ENCODE results near the gene CEL. TPM values are rescaled to one million over a fixed set of nuclear protein-coding genes. Genes with fewer than 3 reads are reported as not detected.

The CEL gene
- total and polyA plus RNA-seq, 2 donors (not counting 3 experiments of a cell fraction or from before 2014, with no cell fraction given) = 0.92 to 1.1 TPM

- BruUV-seq (replicated peaks) = no TSS peak
- H3K4me1 ChIP-seq (ENCODE audit: control insufficient read depth, extremely low read depth, insufficient read depth, low read length) = no peaks in the 10 kb centered on the region
- no peak for FAIRE-seq
- intact Hi-C loops (cut with micrococcal nuclease) = no loop called here
- no peak overlapping the region for H3K9ac ChIP-seq (replicated peaks; ENCODE audit: extremely low read depth, insufficient read depth, low read length)
- no peaks in the 10 kb centered on the region for H4K20me1 ChIP-seq (replicated peaks; ENCODE audit: control insufficient read depth, extremely low read depth, insufficient read depth, low read length)
- no peaks in the 10 kb centered on the region for H3K79me2 ChIP-seq (ENCODE audit: control insufficient read depth, insufficient read depth, low read length)
- no peaks in the 10 kb centered on the region for H3K27me3 ChIP-seq (ENCODE audit: control insufficient read depth in 2 of 2, insufficient read depth in 2 of 2, low read length in 2 of 2)
- no peaks in the 10 kb centered on the region for H3K9me1 ChIP-seq (replicated peaks; ENCODE audit: control insufficient read depth, extremely low read depth, insufficient read depth, low read length)
- dilution Hi-C loops (cut with MboI; ENCODE audit: extremely low pct_ligation_motif_present, low sequenced_read_pairs) = no loop called here
- H3K36me3 ChIP-seq (ENCODE audit: control insufficient read depth in 2 of 2, extremely low read depth in 1 of 2, insufficient read depth in 2 of 2, low read length in 2 of 2) = peaks cover 0 to 42% of the 10 kb centered on the region in 2 experiments
- no peaks in the 10 kb centered on the region for H3K9me3 ChIP-seq (replicated peaks; ENCODE audit: control insufficient read depth, insufficient read depth, low read length)
- no peak for TF ChIP-seq JUN (IDR thresholded peaks at IDR 0.05; ENCODE audit: borderline replicate concordance, insufficient read depth, insufficient read length, low read depth)
- no peak for TF ChIP-seq FOS (IDR thresholded peaks at IDR 0.05; ENCODE audit: borderline replicate concordance, insufficient read depth, low read length)
- no peak for TF ChIP-seq EZH2 (IDR thresholded peaks at IDR 0.05; ENCODE audit: borderline replicate concordance, low read depth, low read length, severe bottlenecking)
- no peak for TF ChIP-seq POLR2A (IDR thresholded peaks at IDR 0.05; ENCODE audit: low read depth, low read length)
- TF ChIP-seq GATA2 (IDR thresholded peaks at IDR 0.05; ENCODE audit: insufficient read depth, insufficient read length, low read depth, low read length) = no peak
- no peak for TF ChIP-seq MYC (IDR thresholded peaks at IDR 0.05; ENCODE audit: low read depth, low read length)
- no peak for TF ChIP-seq POLR2AphosphoS5 (IDR thresholded peaks at IDR 0.05; ENCODE audit: insufficient read depth, low read depth, low read length)
- TF ChIP-seq MAX (IDR thresholded peaks at IDR 0.05; ENCODE audit: insufficient read depth, insufficient read length) = no peak
- no peak for TF ChIP-seq CTCF (IDR thresholded peaks at IDR 0.05; ENCODE audit: extremely low read depth in 1 of 2, insufficient read depth in 1 of 2, low read depth in 1 of 2, low read length in 2 of 2)
- ChIA-PET CTCF (no interaction called here), POLR2A (no interaction called here)
- no peak overlapping the region for H3K4me3 ChIP-seq (replicated peaks in 1 of 3; ENCODE audit: insufficient read depth in 1 of 3, low read depth in 1 of 3, low read length in 3 of 3)
- H3K4me2 ChIP-seq (ENCODE audit: insufficient read depth, low read length) = no peak overlapping the region
- no peak for DNase-seq (ENCODE audit: low read depth, low spot score)
- H2AFZ ChIP-seq (ENCODE audit: low read depth, low read length) = no peak overlapping the region
- H3K27ac ChIP-seq (ENCODE audit: insufficient read depth, low read depth, low read length) = no peak overlapping the region
Observed at GRCh38 chr9:133054966-133055365, 6.8 kb upstream of the CEL start.

Measured in endothelial cell of umbilical vein (primary cell).